ENCODE measurements around the gene PLD1.
"Not testable (repeated sequence)": the region's sequence is repeated elsewhere in the genome, so short reads cannot be mapped to it uniquely, and the experiment has no call there.

The PLD1 gene

GRCh38 chr3:171694888-171695287, 115.4 kb downstream of the PLD1 start:
- no peak for DNase-seq

- DNase-seq: not testable (repeated sequence)
These were observed 117.7 kb downstream of the PLD1 start for GRCh38 chr3:171692551-171692950.

- DNase-seq: no peak
These were observed 118.8 kb downstream of the PLD1 start for GRCh38 chr3:171691485-171691884.

- no peak for DNase-seq
These were observed 120.0 kb downstream of the PLD1 start for GRCh38 chr3:171690281-171690680.

GRCh38 chr3:171688593-171688992, 121.7 kb downstream of the PLD1 start:
- no peak for DNase-seq

GRCh38 chr3:171688002-171688401, 122.3 kb downstream of the PLD1 start:
- no peak for DNase-seq

GRCh38 chr3:171687581-171687980, 122.7 kb downstream of the PLD1 start:
- DNase-seq: no peak

- DNase-seq: no peak
These were observed 123.2 kb downstream of the PLD1 start for GRCh38 chr3:171687064-171687463.

- no peak for DNase-seq
These were observed 125.0 kb downstream of the PLD1 start for GRCh38 chr3:171685116-171685895.

- no peak for DNase-seq
These were observed 126.1 kb downstream of the PLD1 start for GRCh38 chr3:171684221-171684620.

GRCh38 chr3:171682743-171683142, 127.5 kb downstream of the PLD1 start:
- no peak for DNase-seq

GRCh38 chr3:171680726-171681411, 129.4 kb downstream of the PLD1 start:
- DNase-seq: no peak

- DNase-seq: no peak
These were observed 131.3 kb downstream of the PLD1 start for GRCh38 chr3:171678971-171679492.

GRCh38 chr3:171677706-171678105, 132.6 kb downstream of the PLD1 start:
- no peak for DNase-seq

- DNase-seq: no peak
These were observed 133.6 kb downstream of the PLD1 start for GRCh38 chr3:171676601-171677175.

GRCh38 chr3:171673951-171674350, 136.3 kb downstream of the PLD1 start:
- no peak for DNase-seq

GRCh38 chr3:171672538-171672937, 137.7 kb downstream of the PLD1 start:
- DNase-seq: no peak

GRCh38 chr3:171672124-171672523, 138.2 kb downstream of the PLD1 start:
- DNase-seq: no peak

- no peak for DNase-seq
These were observed 138.6 kb downstream of the PLD1 start for GRCh38 chr3:171671709-171672108.

GRCh38 chr3:171666516-171666915, 143.8 kb downstream of the PLD1 start:
- DNase-seq: no peak

- DNase-seq: no peak
These were observed 146.5 kb downstream of the PLD1 start for GRCh38 chr3:171663805-171664204.

- DNase-seq: no peak
These were observed 148.8 kb downstream of the PLD1 start for GRCh38 chr3:171661484-171661883.

GRCh38 chr3:171660188-171660587, 150.1 kb downstream of the PLD1 start:
- DNase-seq: no peak

- DNase-seq: no peak
These were observed 151.4 kb downstream of the PLD1 start for GRCh38 chr3:171658841-171659240.
